ENCODE data around the gene EFCAB5. TPM values are rescaled to one million over a fixed set of nuclear protein-coding genes. Genes with fewer than 3 reads are reported as not detected.

Gene EFCAB5
- total and polyA plus RNA-seq, 2 of the 13 experiments (the other 11 are each of a cell fraction or from before 2014, with no cell fraction given), result 0.15 TPM; not detected in 1

DNA sequence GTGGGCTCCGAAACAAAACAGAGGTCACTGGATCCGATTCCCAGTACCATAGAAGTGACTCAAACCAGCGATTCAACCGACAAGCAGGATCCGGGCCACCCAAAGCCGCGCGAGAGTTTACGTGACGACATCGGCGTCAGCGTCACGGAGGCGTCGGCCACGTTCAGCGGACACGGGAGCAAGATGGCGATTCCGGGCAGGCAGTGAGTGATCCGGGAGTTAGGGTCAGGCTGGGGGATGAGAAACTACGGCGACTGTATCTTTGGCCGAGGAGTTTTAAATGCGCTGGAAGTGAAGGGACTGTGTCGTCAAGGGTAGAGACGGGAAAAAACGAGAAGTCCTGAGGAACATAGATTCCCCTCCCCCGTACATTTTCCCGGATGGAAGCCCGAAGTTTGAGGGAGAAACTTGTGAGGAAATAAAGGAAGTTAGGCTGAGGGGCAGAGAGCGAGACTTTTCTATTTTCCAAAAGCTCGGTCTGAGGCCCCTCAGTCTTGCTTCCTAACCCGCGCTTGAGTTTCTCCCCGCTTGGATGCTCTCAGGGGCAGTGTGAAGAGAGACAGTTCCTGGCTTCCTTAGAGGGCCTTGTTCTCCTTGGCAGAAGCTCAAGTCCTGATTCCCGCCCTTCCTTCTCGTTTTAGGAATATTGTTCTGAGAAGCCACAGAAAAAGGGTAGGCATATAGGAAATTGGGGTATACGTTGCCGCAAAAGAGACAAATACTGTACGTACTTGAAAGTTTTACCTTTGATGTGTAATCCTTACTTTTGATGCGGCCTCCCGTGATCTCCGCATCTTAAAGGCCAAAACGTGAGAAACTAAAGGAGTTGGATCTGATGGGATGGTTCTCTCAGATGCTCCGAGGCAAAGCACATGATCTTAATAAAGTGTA lies 175.5 kb downstream of the EFCAB5 start, which contains the start of gene NSRP1 (continued):
- TF ChIP-seq, protein P1, sequence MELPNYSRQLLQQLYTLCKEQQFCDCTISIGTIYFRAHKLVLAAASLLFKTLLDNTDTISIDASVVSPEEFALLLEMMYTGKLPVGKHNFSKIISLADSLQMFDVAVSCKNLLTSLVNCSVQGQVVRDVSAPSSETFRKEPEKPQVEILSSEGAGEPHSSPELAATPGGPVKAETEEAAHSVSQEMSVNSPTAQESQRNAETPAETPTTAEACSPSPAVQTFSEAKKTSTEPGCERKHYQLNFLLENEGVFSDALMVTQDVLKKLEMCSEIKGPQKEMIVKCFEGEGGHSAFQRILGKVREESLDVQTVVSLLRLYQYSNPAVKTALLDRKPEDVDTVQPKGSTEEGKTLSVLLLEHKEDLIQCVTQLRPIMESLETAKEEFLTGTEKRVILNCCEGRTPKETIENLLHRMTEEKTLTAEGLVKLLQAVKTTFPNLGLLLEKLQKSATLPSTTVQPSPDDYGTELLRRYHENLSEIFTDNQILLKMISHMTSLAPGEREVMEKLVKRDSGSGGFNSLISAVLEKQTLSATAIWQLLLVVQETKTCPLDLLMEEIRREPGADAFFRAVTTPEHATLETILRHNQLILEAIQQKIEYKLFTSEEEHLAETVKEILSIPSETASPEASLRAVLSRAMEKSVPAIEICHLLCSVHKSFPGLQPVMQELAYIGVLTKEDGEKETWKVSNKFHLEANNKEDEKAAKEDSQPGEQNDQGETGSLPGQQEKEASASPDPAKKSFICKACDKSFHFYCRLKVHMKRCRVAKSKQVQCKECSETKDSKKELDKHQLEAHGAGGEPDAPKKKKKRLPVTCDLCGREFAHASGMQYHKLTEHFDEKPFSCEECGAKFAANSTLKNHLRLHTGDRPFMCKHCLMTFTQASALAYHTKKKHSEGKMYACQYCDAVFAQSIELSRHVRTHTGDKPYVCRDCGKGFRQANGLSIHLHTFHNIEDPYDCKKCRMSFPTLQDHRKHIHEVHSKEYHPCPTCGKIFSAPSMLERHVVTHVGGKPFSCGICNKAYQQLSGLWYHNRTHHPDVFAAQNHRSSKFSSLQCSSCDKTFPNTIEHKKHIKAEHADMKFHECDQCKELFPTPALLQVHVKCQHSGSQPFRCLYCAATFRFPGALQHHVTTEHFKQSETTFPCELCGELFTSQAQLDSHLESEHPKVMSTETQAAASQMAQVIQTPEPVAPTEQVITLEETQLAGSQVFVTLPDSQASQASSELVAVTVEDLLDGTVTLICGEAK (IDR thresholded peaks at IDR 0.05), result no peak
- TF ChIP-seq, protein P1 (CRISPR knock-in tag; IDR thresholded peaks at IDR 0.05), result no peak; the same call in 1 of the 2 replicates
- TF ChIP-seq MTERF4 (CRISPR knock-in tag; IDR thresholded peaks at IDR 0.05) (0 out of 2 replicates have a peak, but pooled peaks have one; percentile 29), ZNF556 (CRISPR knock-in tag; IDR thresholded peaks at IDR 0.05; ENCODE audit: borderline replicate concordance) (no peak), HMG20B (CRISPR knock-in tag; conservative IDR thresholded peaks at IDR 0.05) (no peak), ZMYM2 (CRISPR knock-in tag; IDR thresholded peaks at IDR 0.05) (peak; percentile 51; the same call in 1 of the 2 replicates), HNRNPK (IDR thresholded peaks at IDR 0.05; ENCODE audit: low read depth, low read length, poor library complexity, severe bottlenecking) (no peak), CC2D1A (CRISPR knock-in tag; IDR thresholded peaks at IDR 0.05) (no peak), ZFP62 (CRISPR knock-in tag; IDR thresholded peaks at IDR 0.05) (no peak), ATF7-NPFF (CRISPR knock-in tag; IDR thresholded peaks at IDR 0.05; ENCODE audit: low read depth) (peak; percentile 65), FOXO1 (CRISPR knock-in tag; IDR thresholded peaks at IDR 0.05) (no peak; the same call in 1 of the 2 replicates), KLF12 (CRISPR knock-in tag; IDR thresholded peaks at IDR 0.05; ENCODE audit: borderline replicate concordance) (no peak), ZNF766 (CRISPR knock-in tag; IDR thresholded peaks at IDR 0.05; ENCODE audit: borderline replicate concordance) (no peak; the same call in 1 of the 2 replicates), ZNF180 (CRISPR knock-in tag; IDR thresholded peaks at IDR 0.05; ENCODE audit: borderline replicate concordance, low read depth) (no peak), ARID2 (CRISPR knock-in tag; IDR thresholded peaks at IDR 0.05; ENCODE audit: borderline replicate concordance) (peak; percentile 75; the same call in 1 of the 2 replicates), KDM6A (CRISPR knock-in tag; IDR thresholded peaks at IDR 0.05; ENCODE audit: low read depth) (no peak)
- TF ChIP-seq, protein P2, sequence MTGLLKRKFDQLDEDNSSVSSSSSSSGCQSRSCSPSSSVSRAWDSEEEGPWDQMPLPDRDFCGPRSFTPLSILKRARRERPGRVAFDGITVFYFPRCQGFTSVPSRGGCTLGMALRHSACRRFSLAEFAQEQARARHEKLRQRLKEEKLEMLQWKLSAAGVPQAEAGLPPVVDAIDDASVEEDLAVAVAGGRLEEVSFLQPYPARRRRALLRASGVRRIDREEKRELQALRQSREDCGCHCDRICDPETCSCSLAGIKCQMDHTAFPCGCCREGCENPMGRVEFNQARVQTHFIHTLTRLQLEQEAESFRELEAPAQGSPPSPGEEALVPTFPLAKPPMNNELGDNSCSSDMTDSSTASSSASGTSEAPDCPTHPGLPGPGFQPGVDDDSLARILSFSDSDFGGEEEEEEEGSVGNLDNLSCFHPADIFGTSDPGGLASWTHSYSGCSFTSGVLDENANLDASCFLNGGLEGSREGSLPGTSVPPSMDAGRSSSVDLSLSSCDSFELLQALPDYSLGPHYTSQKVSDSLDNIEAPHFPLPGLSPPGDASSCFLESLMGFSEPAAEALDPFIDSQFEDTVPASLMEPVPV (CRISPR knock-in tag; IDR thresholded peaks at IDR 0.05), result peak; percentile 57; the same call in 1 of the 2 replicates
